Stimulated activated CD8-positive, alpha-beta memory T cell treated with anti-CD3 and anti-CD28 coated beads, Interleukin-15, amount 100 ng/mL, for 4 hours (primary cell): ENCODE results near the gene RAB7A.
"Not testable (repeated sequence)": the region's sequence is repeated elsewhere in the genome, so short reads cannot be mapped to it uniquely, and the experiment has no call there.

Experiments used
- DNase-seq, 2 donors: peaks; one replicate each; pipeline ENCODE4 v3.0.0-alpha.2; 2020; ENCODE audit warnings: low read depth in 2 of 2

The RAB7A gene

DNA sequence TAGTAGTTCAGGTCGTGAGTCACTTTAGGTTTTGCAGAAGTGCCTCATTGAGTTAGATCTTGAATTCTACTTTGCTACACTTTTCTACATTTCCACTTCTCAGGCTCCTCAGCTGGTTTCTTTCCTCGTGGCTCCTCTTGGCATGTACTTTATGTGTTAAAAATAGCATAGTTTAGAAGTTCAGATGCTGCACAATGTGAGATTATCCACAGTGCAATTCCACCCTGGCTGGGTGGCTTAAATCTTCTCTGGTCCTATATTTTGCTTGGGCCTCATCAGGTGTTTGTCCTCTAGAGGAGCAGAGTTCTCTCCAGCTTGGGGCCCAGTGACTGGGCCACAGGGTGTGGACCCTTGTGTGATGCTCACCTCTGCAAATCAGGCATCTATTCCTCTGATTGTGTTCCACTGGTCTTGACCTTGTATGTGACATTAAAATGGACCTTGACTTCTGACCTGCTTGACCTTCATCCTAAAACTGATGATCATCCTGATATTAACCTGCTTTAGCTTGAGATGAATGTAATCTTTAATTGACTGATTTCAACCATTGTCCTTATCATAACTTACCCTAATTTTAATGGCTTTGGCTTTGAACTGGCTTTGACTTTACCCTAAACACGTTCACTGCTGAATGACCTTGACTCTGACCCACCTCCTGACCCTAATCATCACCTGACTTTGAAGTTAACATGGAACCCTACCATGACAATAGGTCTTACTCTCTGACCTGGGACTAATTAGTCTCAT lies 89.5 kb downstream of the RAB7A start:
- no peak for DNase-seq

DNA sequence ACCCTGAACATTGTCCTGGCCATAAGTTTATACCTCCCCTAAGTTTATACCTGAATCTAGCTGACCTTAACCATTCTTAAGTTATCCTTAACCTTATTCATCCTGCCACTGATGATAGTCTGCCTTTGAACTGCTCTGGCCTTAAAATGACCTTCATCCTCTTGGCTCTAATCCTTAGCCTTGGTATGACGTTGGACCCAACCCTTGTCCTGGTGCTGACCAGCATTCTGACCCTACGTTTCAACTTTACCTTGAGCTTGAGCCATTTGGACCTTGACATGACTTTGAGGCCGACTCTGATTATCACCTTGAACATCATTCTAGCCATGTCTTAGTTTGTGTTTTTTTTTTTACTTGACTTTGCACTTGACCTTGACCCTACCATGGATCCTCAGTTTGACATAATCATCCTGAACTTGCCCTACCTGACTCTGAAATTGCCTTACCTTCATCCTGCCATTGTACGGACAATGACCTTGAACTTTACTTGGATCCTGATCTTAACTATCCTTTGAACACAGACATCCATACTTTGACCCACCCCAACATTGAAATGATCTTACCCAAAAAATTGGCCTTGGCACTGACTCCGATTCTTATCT lies 92.3 kb downstream of the RAB7A start:
- DNase-seq = no peak

DNA sequence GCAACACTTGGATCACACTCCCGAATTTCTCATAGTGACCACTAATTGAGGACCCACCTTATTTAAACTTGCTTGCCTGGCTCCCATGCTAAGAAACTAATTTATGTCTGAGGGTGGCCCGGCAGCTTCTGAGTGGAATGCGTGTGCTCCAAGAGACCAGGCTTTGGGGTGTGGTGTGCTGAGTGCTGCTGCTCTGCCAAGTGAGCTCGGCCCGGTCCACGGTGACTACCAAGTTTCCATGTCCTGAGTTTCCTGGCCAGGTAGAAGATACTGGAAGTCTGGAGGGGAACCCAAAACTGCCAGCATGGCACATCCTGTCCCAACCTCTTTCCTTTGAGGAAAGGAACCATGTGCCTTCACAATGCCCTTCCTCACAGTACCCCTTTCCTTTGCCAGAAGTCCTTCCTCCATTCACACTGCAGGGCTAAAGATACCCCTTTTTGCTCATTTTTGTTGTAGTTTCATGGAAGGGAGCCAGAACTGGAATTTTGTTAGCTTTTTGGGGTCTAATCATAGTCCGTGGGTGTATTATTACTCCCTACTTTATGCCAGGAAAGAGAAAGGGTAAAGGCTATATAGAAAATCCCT lies 94.4 kb downstream of the RAB7A start:
- DNase-seq = no peak

DNA sequence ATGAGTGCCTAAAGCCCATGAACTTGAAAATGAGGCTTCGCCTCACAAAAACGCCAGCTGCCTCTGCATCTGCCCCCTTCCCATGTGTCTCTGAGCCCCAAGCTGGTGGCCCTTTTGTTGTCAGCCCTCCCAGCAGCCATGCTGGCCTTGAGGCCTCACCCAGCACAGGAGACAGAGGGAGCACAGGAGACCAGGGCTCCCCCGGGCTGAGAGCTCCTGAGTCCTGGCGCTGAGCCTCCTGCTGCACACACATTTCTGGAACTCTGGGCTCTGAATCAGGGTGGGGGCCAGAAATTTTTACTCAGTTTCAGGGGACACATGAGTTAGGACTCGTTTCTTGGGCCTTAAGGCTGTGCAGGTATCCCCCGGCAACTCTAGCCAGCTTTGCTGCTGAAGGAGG lies 97.0 kb downstream of the RAB7A start:
- no peak for DNase-seq

DNA sequence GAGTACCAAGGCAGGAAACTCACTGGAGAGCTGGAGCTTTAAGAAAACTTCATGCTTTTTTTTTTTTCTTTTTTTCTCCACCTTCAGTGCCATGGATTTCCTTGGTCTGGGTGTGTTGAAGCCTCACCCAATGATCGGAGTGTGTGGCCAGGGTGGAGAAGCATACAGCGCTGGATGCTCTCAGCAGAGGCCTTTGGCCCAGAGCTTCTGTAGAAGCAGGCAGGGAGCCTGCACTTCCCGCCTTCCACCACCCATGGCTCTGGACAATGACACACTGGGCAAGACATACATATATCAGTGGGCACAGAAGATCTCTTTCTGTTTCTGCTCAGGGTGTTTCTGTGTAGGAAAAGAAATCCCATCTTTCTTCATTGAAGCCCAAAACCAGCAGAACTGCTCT lies 97.6 kb downstream of the RAB7A start:
- DNase-seq = no peak

DNA sequence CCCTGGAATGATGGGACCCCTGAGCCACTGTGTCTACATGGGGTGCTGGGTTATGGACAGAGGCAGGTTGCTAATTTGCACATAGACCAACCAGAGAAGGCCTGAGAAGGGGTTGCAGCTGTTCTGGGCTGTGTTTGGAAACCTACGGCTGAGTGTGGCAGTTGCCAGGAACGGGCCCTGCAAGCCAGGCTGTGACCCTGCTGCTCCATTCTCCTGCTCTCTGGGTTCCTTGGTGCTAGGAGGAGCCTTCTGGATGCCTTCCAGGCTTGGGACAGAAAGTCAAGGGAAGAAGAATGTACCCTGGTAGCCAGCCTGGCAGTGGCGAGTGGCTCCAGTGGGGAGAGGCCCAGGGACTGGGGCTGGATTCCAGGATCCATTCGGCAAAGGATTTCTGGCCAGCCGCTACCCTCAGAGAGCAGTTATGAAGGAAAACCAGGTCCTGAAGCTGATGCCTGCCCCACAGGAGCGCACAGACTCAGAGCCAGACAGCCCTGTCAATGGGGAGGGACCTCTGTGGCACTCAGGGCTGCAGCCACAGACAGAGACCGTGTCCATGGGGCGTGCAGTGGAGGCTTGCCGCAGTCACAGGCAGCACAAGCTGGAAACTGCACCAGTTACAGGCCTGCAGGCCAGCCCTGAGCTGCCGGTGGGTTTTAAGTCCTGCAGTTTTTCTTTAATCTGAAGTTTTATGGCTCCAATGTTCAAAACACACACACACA lies 98.3 kb downstream of the RAB7A start:
- no peak for DNase-seq

DNA sequence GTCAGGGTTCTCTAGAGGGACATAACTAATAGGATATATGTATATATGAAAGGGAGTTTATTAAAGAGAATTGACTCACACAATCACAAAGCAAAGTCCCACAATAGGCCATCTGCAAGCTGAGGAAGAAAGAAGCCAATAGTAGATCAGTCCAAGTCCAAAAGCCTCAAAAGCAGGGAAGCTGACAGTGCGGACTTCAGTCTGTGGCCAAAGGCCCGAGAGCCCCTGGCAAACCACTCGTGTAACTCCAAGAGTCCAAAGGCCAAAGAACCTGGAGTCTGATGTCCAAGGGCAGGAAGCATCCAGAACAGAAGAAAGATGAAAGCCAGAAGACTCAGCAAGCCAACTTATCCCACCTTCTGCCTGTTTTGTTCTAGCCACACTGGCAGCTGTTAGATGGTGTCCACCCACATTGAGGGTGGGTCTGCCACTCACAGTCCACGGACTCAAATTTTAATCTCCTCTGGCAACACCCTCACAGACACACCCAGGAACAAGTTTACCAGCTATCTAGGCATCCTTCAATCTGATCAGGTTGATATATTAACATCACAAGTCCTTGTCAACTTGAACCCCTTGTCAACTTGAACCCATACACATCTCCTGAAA lies 99.2 kb downstream of the RAB7A start:
- no peak for DNase-seq

DNA sequence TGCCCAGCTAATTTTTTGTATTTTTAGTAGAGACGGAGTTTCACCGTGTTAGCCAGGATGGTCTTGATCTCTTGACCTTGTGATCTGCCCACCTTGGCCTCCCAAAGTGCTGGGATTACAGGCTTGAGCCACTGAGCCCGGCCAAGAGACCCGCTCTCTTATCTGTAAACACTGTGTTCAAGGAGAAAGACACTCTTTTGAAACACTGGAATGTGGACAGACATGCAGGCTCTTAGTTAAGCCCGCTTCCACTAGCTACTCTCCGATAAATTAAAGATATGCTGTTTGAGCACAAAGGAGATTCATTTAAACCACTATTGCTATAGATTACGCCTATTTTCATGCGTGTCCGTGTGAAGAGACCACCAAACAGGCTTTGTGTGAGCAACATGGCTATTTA lies 103.1 kb downstream of the RAB7A start:
- DNase-seq = not testable (repeated sequence)

DNA sequence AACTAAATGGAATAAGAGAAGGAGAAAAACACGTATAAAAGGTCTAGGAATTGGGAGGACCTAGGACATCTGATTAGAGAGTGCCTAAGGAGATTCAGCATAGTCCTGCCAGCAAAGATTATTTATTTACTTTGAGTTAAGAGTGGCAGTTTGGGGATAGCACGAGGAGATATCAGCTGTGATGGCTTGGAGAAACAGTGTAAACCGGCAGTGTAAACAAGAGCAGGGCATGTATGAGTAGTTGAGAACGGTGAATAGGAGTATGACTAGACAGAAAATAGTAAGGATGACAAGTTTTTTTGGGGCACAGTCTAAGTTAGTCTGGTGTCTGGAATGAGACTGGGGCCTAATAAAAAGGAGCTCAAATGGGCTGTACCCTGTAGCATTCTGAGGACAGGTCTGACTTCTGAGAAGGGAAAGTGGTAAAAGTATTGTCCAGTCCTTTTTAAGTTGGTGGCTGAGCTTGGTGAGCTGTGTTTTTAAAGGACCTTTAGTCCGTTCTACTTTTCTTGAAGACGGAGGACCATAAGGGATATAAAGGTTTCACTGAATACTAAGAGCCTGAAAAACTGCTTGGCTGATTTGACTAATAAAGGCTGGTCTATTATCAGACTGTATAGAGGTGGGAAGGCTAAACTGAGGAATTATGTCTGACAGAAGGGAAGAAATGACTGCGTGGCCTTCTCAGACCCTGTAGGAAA lies 104.1 kb downstream of the RAB7A start:
- DNase-seq = not testable (repeated sequence)

DNA sequence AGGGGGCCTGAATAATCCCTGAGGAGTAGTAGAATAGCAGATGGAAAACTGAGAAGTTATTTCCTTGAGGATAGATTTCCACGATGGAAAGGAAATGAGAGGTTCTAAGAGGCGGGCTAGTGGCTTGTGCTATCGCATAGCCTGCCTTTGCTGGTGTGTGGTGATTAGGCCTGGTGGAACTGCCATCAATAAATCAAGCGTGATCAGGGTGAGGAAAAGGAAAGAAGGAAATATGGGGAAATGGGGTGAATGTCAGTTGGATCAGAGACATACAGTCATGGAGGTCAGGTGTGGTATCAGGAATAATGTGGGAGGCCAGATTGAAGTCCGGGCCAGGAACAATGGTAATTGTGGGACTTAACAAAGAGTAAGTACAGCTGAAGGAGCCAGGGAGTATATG lies 104.8 kb downstream of the RAB7A start:
- not testable (repeated sequence) for DNase-seq

DNA sequence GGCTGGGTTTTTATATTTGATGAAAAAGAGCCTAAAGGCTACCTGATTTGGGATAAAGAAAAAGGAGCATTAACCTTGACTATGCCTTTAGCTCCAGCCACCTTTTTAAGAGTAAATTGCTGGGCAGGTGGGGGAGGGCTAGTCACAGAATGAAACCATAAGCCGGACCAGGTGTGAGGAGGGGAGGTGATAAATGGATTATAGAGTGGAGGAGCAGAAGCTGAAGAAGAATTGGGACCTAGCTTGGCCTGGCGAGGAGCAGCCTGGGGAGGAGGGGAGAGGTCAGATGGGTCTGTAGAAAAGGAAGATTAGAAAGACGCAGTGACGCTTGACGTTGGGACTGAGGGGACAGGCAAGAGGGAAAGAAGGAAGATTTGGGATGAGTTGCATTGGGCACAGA lies 107.0 kb downstream of the RAB7A start:
- DNase-seq = not testable (repeated sequence)

DNA sequence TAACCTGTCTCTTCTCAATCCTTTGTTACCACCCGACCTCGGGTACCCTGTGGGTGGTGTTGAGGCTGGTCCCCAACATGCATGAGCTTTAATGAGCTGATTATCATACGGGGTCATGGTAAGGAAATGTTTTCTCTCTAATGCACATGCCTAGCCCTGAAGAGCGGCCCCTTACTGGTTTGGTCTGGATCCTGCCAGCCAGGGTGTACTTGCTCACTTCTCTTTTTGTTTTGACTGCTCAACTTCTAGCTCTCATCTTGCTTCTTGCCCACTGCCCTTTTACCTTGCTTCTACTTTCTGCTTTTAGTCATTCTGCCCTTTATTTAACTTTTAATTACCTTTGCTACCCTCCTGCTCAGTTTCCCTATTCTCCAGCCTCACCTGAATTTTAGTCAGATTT lies 109.1 kb downstream of the RAB7A start:
- DNase-seq = no peak

DNA sequence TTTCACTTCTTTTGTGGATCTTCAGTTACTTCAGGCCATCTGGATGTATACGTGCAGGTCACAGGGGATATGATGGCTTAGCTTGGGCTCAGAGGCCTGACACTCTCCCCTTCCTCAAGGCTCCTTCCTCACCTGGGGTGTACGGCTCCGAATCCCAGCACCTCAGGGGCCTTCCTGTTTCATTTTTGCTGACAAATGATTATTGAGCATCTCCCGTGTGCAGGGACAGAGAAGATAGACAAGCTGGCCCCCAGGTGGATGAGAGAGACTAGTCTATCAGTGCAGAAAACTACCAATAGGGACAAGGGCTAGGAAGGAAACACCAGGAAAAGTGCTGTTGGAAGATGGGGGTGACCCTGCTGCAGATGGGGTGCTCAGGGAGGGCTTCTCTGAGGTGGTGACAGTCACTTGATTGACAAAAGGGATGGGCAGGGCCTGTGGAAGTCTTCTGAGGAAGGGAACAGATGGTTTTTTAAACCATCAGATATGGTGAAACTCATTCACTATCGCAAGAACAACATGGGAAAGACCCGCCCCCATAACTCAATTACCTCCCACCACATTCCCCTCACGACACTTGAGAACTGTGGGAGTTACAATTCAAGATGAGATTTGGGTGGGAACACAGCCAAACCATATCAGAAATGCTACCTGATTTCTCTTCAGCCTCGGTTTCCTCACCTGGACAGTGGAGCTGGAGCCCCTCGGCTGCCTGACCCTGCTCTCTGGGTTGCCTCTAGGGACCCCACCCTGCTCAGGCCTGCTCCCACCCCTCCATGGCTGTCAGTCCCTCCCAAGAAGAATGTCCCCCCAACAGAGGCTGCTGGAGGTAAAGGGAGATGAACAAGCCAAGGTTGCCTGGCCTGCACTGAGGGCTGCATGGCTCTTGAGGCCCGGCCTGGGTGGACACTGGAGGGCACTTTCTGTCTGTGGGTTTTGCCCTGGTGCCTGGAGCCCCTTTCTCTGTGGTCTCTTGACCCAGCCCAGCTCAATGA lies 116.2 kb downstream of the RAB7A start:
- DNase-seq = no peak

DNA sequence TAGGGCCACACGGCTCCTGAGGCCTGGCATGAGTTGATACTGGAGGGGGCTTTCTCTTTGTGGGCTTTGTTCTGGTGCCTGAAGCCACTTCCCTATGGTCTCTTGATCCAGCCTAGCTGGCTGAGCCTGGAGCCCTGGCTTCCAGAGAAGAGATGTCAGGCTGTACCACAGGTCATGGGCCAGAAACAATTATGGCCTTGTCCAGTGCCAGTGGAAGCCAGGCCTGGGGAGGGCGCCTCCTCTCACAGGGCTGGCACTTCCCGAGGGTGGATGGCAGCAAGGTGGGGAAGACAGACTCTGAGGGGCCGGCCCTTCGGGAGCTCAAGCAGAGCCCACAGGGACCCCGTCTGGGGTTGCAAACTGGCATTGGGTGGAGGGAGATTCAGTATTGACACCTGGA lies 118.5 kb downstream of the RAB7A start:
- no peak for DNase-seq

DNA sequence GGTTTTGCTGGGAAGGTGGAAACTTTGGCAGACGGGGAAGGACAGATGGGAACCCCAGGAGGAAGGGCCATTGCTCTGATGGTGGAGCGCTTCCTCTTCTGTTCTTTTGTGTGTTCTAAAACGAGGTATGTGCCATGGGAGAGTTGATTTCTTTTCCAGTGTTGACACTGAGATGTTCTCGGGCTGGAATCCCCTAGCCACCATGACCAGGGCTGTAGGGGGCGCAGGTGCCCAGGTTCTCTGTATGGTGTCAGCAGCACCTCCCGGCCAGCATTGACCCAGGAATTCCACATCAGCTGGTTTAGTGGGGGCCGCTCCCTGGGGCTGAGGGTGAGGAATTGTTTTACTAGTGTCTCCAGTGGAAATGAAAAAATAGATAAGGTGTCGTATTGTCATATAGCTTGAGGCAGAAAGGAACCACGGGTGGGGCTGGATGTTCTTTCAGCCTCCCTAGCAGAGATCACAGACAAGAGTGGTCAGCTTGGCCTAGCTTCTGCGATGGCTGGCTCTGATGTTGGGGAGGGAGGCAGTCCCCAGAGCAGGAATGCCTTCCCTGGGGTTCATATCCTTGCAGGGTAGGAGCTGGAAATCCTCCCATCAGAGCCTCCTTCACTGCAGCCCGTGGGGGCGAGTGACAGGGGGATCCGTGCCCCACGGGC lies 119.3 kb downstream of the RAB7A start:
- no peak for DNase-seq

DNA sequence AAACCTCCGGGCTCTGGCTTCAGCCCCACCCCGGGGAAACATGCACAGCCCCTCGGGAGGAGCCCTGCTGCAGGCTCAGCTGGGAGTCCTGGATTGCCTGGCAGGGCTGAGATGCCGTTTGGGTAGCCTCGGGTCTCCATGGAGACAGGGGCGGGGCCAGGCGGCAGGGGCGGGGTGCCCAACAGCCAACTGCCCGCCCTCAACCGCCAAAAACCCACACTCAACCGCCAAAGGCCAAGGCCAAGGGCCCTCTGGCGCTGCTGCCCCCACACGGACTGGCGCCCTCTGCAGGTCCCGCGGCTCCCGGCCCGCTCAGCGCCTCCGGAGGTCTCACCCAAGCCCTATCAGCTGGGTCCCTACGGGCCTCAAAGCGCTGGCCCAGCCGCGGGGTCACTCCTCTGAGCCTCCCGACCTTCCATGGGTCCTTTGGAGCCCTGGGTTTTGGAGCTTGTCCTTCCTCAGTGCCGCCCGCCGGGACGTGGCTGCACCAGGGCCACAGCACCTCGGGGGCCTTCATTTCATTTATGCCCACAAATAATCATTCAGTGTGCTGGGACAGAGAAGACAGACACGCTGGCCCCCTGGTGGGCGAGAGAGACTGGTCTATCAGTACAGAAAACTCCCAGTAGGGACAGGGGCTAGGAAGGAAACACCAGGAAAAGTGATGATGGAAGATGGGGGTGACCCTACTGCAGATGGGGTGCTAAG lies 119.9 kb downstream of the RAB7A start:
- peak; percentile 46 to 60 for DNase-seq

DNA sequence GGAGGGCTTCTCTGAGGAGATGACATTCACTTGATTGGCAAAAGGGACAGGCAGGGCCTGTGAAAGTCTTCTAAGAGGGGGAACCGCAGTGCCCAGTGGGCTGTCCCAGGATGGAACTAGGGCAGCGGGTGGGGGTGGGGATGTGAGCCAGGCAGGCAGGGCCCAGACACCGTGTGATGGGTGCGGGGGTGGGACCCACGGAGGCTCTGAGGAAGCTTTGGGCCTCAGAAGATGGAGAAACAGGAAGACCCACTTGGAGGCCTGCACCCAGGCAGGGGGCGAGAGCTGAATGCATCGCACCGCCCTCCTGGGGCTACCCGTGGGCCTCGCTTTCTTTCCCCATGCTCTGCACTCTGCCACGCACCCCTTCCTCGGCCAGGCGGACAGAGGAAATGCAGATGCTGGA lies 120.5 kb downstream of the RAB7A start:
- DNase-seq = no peak

DNA sequence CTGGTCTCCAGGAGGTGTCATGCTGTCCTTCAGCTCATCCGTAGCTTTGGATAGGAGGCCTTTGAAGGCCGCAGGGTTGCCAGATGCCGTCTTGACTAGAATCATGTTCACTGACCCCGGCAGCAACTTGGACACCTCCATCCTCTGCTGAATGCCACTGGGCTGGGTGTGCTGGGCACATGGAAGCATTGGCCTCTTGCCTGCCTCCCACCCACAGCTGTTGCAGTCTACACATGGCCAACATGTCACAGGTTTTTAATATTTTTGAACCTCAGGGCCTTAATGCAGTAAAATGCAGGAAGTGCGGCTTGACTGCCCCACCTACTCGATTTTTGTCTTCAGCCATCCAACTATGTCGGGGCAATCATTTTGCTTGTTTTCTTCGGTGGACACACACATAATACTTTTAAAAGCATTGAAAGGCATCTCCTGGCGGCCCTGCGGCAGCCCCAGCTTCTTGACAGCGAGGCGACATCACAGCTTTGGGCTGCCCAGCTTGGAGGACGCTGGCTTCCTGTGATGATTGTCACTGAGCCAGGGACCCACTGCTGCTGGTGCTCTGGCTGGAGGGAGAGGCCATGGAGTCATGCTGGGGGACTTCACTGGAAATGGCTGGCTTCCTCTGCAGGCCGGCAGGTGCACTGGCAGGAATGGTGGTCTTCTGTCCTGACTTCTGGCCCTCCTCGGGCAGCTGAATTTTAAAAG lies 121.8 kb downstream of the RAB7A start:
- no peak for DNase-seq

DNA sequence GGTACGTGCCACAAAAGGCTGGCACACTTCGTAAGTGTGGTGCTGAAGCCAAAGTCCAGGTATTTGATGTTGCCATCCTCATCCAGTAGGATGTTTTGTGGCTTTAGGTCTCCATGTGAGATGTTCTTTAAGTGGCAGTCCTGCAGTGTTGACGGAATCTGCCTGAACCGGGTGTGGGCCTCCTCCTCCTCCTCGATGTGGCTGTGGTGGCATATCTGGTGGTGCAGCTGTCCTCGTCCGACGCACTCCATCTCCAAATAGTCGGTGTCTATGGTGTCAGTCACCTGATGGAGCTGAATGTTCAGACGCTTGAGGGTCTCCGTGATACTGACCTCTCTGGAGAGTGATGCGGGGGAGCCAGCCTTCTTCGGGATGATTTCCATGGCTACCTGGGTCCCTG lies 123.0 kb downstream of the RAB7A start:
- no peak for DNase-seq
